Measurements from ENCODE around the gene TPX2. TPM values are rescaled to one million over a fixed set of nuclear protein-coding genes. Genes with fewer than 3 reads are reported as not detected.

The TPX2 gene
- total RNA-seq, 4 donors from 2014 or later = 4.4 to 11.2 (median 9.7) TPM

DNA sequence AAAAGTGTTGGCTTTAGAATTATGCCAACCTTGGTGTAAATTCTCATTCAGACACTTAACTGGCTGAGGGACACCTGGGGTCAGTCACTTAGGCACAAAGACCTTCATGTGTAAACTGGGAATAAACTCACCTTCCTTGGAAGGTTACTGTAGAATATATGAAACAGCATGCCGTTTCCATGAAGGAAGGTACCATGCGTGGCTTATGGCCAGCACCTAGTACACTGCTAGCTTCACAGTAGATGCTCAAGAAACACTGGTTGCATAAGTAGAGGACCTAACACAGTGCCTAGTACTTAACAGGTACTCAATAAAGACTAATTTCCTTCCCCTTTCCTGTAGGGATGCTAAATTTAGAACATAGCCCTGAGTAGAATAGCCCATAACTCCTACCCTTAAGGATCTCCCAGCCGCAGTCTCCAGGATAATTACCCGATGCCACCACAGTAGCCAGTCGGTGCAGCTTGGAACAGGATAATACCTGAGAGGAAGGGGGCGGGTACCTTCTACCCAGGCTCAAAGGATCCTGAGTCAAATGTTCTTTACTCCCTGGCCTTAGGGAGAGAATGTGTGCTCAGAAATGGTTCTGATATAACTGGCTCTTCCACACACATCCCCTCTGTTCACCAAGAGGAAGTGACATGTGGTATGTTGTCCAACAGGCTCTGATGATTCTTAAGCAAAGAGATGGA is 20.0 kb upstream of the TPX2 start:
- no peak for DNase-seq (ENCODE audit: low spot score in 2 of 2)
- H3K9me3 ChIP-seq = no peaks in the 10 kb centered on the region
- peak overlapping the region; percentile 98 for H3K27ac ChIP-seq
- peak overlapping the region; percentile 61 for H3K4me3 ChIP-seq
- H3K27me3 ChIP-seq = no peaks in the 10 kb centered on the region
- TF ChIP-seq, protein P1, sequence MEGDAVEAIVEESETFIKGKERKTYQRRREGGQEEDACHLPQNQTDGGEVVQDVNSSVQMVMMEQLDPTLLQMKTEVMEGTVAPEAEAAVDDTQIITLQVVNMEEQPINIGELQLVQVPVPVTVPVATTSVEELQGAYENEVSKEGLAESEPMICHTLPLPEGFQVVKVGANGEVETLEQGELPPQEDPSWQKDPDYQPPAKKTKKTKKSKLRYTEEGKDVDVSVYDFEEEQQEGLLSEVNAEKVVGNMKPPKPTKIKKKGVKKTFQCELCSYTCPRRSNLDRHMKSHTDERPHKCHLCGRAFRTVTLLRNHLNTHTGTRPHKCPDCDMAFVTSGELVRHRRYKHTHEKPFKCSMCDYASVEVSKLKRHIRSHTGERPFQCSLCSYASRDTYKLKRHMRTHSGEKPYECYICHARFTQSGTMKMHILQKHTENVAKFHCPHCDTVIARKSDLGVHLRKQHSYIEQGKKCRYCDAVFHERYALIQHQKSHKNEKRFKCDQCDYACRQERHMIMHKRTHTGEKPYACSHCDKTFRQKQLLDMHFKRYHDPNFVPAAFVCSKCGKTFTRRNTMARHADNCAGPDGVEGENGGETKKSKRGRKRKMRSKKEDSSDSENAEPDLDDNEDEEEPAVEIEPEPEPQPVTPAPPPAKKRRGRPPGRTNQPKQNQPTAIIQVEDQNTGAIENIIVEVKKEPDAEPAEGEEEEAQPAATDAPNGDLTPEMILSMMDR (IDR thresholded peaks at IDR 0.05) = peak in 1 of 2 donors; percentile 4
- TF ChIP-seq POLR2AphosphoS5 (IDR thresholded peaks at IDR 0.05) (peak in 2 of 3 donors; percentile 44 to 67), POLR2A (IDR thresholded peaks at IDR 0.05) (no peak), EP300 (IDR thresholded peaks at IDR 0.05) (no peak)
- no peaks in the 10 kb centered on the region for H3K36me3 ChIP-seq
- 37% methylated on average over 6 of the region's 6 CpGs for WGBS
- H3K4me1 ChIP-seq = peaks cover 80% of the 10 kb centered on the region

DNA sequence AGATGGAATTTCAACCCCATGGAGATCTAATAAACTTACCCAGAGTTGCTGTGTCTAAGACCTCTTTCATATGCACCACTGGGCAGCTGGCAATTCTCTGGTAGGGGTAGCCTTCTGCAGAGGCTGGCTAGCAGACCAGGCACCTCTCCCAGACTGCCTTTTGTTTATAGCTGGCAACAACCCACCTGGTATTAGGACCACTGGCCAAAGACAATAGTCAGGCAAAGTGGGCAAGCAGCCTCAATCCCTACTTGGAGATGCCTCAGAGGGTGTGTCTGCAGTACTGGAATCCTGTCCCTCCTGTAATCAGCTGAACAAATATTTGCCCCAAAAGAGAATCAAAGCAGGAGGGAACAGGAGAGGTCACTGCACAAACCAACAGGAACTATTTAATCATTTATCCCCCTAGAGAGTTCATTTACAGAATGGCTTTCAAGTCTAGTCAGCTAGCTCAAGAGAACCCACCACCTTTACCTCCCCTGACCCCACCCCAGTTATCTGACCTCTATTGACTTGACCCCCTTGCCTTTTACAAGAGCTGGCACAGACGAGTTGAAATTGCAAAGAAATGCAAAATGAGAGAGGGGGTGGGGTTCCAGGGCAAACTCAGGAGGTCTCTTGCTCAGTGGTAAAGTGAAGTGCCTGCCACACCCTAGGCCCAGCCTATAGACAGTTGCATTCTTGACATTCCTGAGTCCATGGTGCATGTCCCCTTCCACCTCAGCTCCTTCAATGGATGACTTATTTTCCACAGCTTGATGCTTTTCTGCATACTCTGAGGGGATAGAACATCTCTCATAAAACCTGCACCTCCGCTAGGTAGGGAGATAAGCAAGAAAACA is 19.2 kb upstream of the TPX2 start:
- Histone ChIP-seq H3K27ac (peak overlapping the region; percentile 98), H3K27me3 (no peaks in the 10 kb centered on the region), H3K4me3 (peak overlapping the region; percentile 61), H3K4me1 (peaks cover 76% of the 10 kb centered on the region), H3K36me3 (no peaks in the 10 kb centered on the region), H3K9me3 (no peaks in the 10 kb centered on the region)
- 39% methylated on average over 2 of the region's 2 CpGs for WGBS
- TF ChIP-seq EP300 (IDR thresholded peaks at IDR 0.05) (no peak), POLR2A (IDR thresholded peaks at IDR 0.05) (no peak), POLR2AphosphoS5 (IDR thresholded peaks at IDR 0.05) (no peak)
- TF ChIP-seq, protein P1 (IDR thresholded peaks at IDR 0.05) = no peak
- no peak for DNase-seq (ENCODE audit: low spot score in 2 of 2)

DNA sequence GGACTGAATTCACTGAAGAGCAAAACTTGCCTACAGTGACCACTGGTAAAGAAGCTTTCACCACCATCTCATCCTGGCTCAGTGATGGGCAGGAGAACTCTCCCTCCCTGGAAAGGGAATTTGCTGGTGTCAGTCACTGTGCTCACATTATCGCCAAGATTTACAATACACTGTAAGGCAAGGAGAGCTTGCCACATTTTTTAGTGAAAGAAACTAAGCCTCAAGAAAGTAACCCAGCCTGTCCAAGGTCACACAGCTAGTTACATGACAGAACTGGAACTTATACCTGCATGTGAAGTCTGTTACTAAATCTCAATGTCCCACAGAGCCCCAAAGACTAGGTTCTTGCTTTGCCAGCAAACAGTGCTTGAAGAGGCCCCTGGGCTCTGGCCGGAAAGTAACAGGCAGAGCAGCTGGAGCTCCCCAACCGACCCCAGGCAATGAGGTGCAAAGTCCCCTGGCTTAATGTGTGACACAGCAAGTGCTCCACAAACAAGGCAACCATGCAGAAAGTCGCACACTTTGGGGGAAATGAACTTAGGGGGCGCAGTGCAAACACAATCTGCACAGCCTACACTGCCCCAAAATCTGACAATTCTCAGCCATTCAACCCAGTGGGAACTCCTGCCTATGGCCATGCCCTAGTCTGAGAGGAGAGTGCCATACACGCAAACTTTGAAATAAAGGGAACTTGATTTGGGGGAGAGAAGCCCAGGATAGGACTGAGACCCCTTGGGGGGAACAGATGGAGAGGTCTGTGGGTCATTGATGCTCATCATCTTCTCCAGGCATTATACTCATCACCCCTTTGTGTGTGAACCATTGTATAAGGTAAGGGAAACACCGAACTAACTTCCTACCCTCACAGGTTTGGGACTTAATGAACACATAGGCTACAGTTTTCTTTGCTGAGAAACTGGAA is 18.3 kb upstream of the TPX2 start:
- H3K4me1 ChIP-seq = peaks cover 69% of the 10 kb centered on the region

DNA sequence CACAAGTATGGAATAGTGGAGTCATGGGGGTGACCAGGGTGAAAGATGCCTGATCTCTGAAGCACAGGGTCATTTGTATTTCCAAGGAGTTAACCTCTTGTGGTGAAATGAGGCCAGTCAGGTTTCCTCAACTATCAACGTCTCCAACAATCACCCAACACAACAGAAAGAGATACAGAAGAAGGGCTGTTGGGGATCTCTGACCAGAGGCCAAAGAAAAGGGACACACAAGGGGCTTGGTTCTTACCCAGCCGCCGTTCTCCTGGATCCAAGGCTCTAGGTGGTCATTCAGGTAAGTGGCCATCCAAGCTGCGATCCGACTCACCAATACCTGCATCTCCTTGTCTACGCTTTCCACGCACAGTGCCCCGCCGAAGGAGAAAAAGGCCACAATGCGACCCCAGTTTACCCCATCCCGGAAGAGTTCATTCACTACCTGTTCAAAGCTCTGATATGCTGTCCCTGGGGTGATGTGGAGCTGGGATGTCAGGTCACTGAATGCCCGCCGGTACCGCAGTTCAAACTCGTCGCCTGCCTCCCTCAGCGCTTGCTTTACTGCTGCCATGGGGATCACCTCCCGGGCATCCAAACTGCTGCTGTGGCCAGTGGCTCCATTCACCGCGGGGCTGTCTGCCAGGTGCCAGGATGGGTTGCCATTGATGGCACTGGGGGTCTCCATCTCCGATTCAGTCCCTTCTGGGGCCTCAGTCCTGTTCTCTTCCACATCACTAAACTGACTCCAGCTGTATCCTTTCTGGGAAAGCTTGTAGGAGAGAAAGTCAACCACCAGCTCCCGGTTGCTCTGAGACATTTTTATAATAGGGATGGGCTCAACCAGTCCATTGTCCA is 17.5 kb upstream of the TPX2 start:
- Histone ChIP-seq H3K4me3 (peak overlapping the region; percentile 61), H3K9me3 (no peaks in the 10 kb centered on the region), H3K36me3 (no peaks in the 10 kb centered on the region), H3K27me3 (no peaks in the 10 kb centered on the region), H3K4me1 (peaks cover 61% of the 10 kb centered on the region), H3K27ac (peak overlapping the region; percentile 98)
- DNase-seq (ENCODE audit: low spot score in 2 of 2) = peak in 1 of 2 donors; percentile 79
- 43% methylated on average over 22 of the region's 22 CpGs for WGBS
- TF ChIP-seq EP300 (IDR thresholded peaks at IDR 0.05) = no peak
- TF ChIP-seq, protein P1 (IDR thresholded peaks at IDR 0.05) = peak in 1 of 2 donors; percentile 10

More for the DNA sequence above, 18.3 kb upstream of the TPX2 start:
- WGBS = 19% methylated on average over 6 of the region's 7 CpGs
- no peaks in the 10 kb centered on the region for H3K9me3 ChIP-seq
- H3K27me3 ChIP-seq = no peaks in the 10 kb centered on the region
- H3K27ac ChIP-seq = peak overlapping the region; percentile 98
- TF ChIP-seq EP300 (IDR thresholded peaks at IDR 0.05) (no peak), POLR2A (IDR thresholded peaks at IDR 0.05) (no peak), POLR2AphosphoS5 (IDR thresholded peaks at IDR 0.05) (no peak)
- TF ChIP-seq, protein P1 (IDR thresholded peaks at IDR 0.05) = no peak
- H3K36me3 ChIP-seq = no peaks in the 10 kb centered on the region
- H3K4me3 ChIP-seq = peak overlapping the region; percentile 61
- no peak for DNase-seq (ENCODE audit: low spot score in 2 of 2)
